ENCODE results near the gene STK4. TPM values are rescaled to one million over a fixed set of nuclear protein-coding genes. Genes with fewer than 3 reads are reported as not detected.

The STK4 gene
- total and polyA plus RNA-seq, 2 of the 8 experiments (the other 6 are each of a cell fraction or from before 2014, with no cell fraction given): 12.0 to 34.3 TPM

DNA sequence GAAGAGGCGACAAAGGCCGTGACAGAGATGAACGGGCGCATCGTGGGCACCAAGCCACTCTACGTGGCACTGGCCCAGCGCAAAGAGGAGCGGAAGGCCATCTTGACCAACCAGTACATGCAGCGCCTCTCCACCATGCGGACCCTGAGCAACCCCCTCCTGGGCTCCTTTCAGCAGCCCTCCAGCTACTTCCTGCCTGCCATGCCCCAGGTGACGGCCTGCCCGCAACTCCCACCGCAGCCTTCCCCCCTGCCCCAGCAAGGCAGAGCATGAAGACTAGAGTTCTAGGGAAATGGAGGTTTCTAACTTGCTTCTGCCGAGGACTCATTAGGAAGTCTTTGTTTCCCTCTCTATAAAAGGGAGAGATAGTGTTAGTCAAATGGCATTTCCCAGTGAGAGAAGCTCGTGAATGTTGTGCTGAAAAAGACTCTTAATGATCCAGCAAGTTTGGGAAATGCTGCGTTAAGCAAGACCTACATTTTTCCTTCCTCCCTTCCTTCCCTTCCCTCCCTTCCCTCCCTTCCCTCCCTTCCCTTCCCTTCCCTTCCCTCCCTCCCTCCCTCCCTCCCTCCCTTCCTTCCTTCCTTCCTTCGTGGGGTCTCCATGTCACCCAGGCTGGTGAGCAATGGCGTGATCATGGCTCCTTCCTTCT, 35.7 kb upstream of the STK4 start:
- ChIA-PET POLR2A (ENCODE audit: partially characterized antibody) (interaction anchor here (1.0 to 4.9 kb wide), 6 partner anchors 9 to 16 kb away, joined by 3 to 27 read pairs (median 6); no protein-coding TSS in a partner anchor), CTCF (ENCODE audit: partially characterized antibody) (interaction anchor here (0.7 kb wide), 1 partner anchor 16 kb away, joined by 3 read pairs; no protein-coding TSS in a partner anchor)
- no peaks in the 10 kb centered on the region for H3K27me3 ChIP-seq (replicated peaks in 1 of 4; ENCODE audit: control insufficient read depth in 3 of 4, extremely low read depth in 1 of 4, insufficient read depth in 3 of 4, low read length in 3 of 4)
- FAIRE-seq: no peak
- H3K9ac ChIP-seq (replicated peaks in 1 of 4; ENCODE audit: extremely low read depth in 1 of 4, low read depth in 3 of 4, low read length in 3 of 4): no peak overlapping the region
- H3K14ac ChIP-seq (ENCODE audit: insufficient read length): no peak overlapping the region
- no peaks in the 10 kb centered on the region for H3K9me3 ChIP-seq (ENCODE audit: insufficient read depth in 2 of 2, low read depth in 1 of 2, low read length in 1 of 2)
- H3K79me2 ChIP-seq (ENCODE audit: control insufficient read depth in 1 of 2, insufficient read depth in 2 of 2, low read length in 2 of 2): no peaks in the 10 kb centered on the region
- 89% methylated on average over 18 of the region's 18 CpGs; no CpG with 5 or more reads in 1 of the 2 experiments for whole genome bisulfite sequencing, 2 experiments (ENCODE audit: extremely low coverage in 1 of 2, insufficient coverage in 1 of 2, insufficient read length in 1 of 2, insufficient replicate concordance in 2 of 2, low coverage in 1 of 2, low lambda C conversion rate in 2 of 2, missing lambda C conversion rate in 1 of 2)
- no peak overlapping the region for H2BK12ac ChIP-seq (ENCODE audit: low read depth, low read length)
- no peak overlapping the region for H3K56ac ChIP-seq (replicated peaks; ENCODE audit: insufficient read length, low read depth, low read length)
- H3K18ac ChIP-seq (ENCODE audit: extremely low read depth, low read length): no peak overlapping the region
- H3K27ac ChIP-seq (ENCODE audit: low read depth, low read length): no peak overlapping the region
- H4K91ac ChIP-seq (replicated peaks; ENCODE audit: insufficient read length, low read length): no peak overlapping the region
- no peak overlapping the region for H2AFZ ChIP-seq (ENCODE audit: low read length)
- no peak overlapping the region for H4K8ac ChIP-seq (ENCODE audit: extremely low read depth, insufficient read depth, low read length)
- H3K23me2 ChIP-seq (ENCODE audit: low read depth, low read length): no peaks in the 10 kb centered on the region
- peaks cover 0 to 5% of the 10 kb centered on the region in 2 experiments for H4K20me1 ChIP-seq (replicated peaks in 1 of 2; ENCODE audit: control insufficient read depth in 1 of 2, insufficient read depth in 2 of 2, low read length in 2 of 2)
- no peak overlapping the region for H2AK5ac ChIP-seq (ENCODE audit: low read depth, low read length)
- H2BK15ac ChIP-seq (ENCODE audit: low read length): no peak overlapping the region
- no peaks in the 10 kb centered on the region; the same call in 1 of the 2 replicates for H3K79me1 ChIP-seq (ENCODE audit: low read depth, low read length)
- no peaks in the 10 kb centered on the region for H3K4me1 ChIP-seq (replicated peaks in 1 of 4; ENCODE audit: control insufficient read depth in 3 of 4, insufficient read depth in 4 of 4, low read length in 3 of 4)
- H3K4me3 ChIP-seq (ENCODE audit: extremely low read depth in 1 of 4, insufficient read depth in 2 of 4, low read depth in 3 of 4, low read length in 4 of 4): no peak overlapping the region
- H2BK120ac ChIP-seq (replicated peaks; ENCODE audit: low read depth, low read length): no peak overlapping the region
- no peak overlapping the region for H4K5ac ChIP-seq (ENCODE audit: insufficient read length, low read depth, low read length)
- no peak overlapping the region for H2BK5ac ChIP-seq (ENCODE audit: low read depth, low read length)
- no peak overlapping the region for H3K23ac ChIP-seq (ENCODE audit: insufficient read length)
- no peak overlapping the region for H2BK20ac ChIP-seq (ENCODE audit: low read length)
- H3K4me2 ChIP-seq (ENCODE audit: insufficient read depth in 1 of 2, low read depth in 2 of 2, low read length in 2 of 2): no peak overlapping the region
- DNase-seq (ENCODE audit: low read depth in 1 of 2, low spot score in 2 of 2): no peak
- H3K4ac ChIP-seq (replicated peaks; ENCODE audit: insufficient read length, low read depth, low read length): no peak overlapping the region
- H3K36me3 ChIP-seq (ENCODE audit: control insufficient read depth in 2 of 4, insufficient read depth in 4 of 4, low read length in 3 of 4): peaks cover 9 to 49% (median 30%) of the 10 kb centered on the region in 4 experiments
- TF ChIP-seq CHD1 (IDR thresholded peaks at IDR 0.05; ENCODE audit: low read depth, low read length): no peak
- TF ChIP-seq BCL11A (IDR thresholded peaks at IDR 0.05; ENCODE audit: low read depth in 2 of 2, low read length in 2 of 2): no peak
- TF ChIP-seq SRF (IDR thresholded peaks at IDR 0.05; ENCODE audit: low read depth, low read length): no peak
- TF ChIP-seq NRF1 (IDR thresholded peaks at IDR 0.05; ENCODE audit: low read depth, low read length): no peak
- TF ChIP-seq TAF7 (optimal IDR thresholded peaks at IDR 0.05; ENCODE audit: borderline replicate concordance, low read depth, low read length): no peak
- TF ChIP-seq HDAC6 (IDR thresholded peaks at IDR 0.05; ENCODE audit: low read depth, low read length): no peak
- no peak for TF ChIP-seq JUN (IDR thresholded peaks at IDR 0.05; ENCODE audit: low read depth, low read length)
- TF ChIP-seq POLR2AphosphoS5 (IDR thresholded peaks at IDR 0.05; ENCODE audit: low read depth, low read length): no peak
- no peak for TF ChIP-seq SUZ12 (IDR thresholded peaks at IDR 0.05; ENCODE audit: low read length)
- TF ChIP-seq TEAD4 (IDR thresholded peaks at IDR 0.05; ENCODE audit: low read depth, low read length): no peak
- no peak for TF ChIP-seq YY1 (IDR thresholded peaks at IDR 0.05; ENCODE audit: low read depth, low read length)
- no peak for TF ChIP-seq USF2 (IDR thresholded peaks at IDR 0.05; ENCODE audit: low read length)
- no peak for TF ChIP-seq NANOG (IDR thresholded peaks at IDR 0.05; ENCODE audit: insufficient read depth, low read depth, low read length, poor library complexity, severe bottlenecking)

Measured in H1 (cell line).